ENCODE data around the gene C4A. TPM values are rescaled to one million over a fixed set of nuclear protein-coding genes. Genes with fewer than 3 reads are reported as not detected.
"Not testable (repeated sequence)": the region's sequence is repeated elsewhere in the genome, so short reads cannot be mapped to it uniquely, and the experiment has no call there.

The C4A gene
- total and polyA plus RNA-seq, 2 of the 4 experiments (the other 2 are of a cell fraction) = 0.90 to 3.8 TPM

- H4K5ac ChIP-seq (ENCODE audit: low read depth, low read length); H3K27ac ChIP-seq (ENCODE audit: insufficient read depth, low read length); in situ Hi-C loops (cut with MboI; ENCODE audit: low sequenced_read_pairs); H3K4me3 ChIP-seq (ENCODE audit: insufficient read depth, low read depth, low read length); H3K18ac ChIP-seq (ENCODE audit: low read depth, low read length); H3K9me1 ChIP-seq (ENCODE audit: insufficient read depth, low read length); H3K9ac ChIP-seq (ENCODE audit: low read depth, low read length); H3K56ac ChIP-seq (ENCODE audit: extremely low read depth, insufficient read depth, low read length); H2AK9ac ChIP-seq (replicated peaks; ENCODE audit: low read depth, low read length, poor library complexity); H4K8ac ChIP-seq (ENCODE audit: low read depth in 2 of 2, low read length in 2 of 2); H3K27me3 ChIP-seq (ENCODE audit: control insufficient read depth, insufficient read depth, low read length); DNase-seq; H3K4me2 ChIP-seq (ENCODE audit: low read depth, low read length); H3K14ac ChIP-seq (replicated peaks; ENCODE audit: low read depth, low read length); H2BK120ac ChIP-seq (ENCODE audit: low read depth, low read length); H3K79me1 ChIP-seq (ENCODE audit: low read depth in 1 of 2, low read length in 2 of 2); H4K91ac ChIP-seq (ENCODE audit: insufficient read depth, low read depth, low read length); POLR2A ChIA-PET (ENCODE audit: unreplicated experiment); CTCF ChIA-PET; H3K23ac ChIP-seq (ENCODE audit: low read depth, low read length); H3K9me3 ChIP-seq (ENCODE audit: control insufficient read depth, insufficient read depth, low read length); H2BK5ac ChIP-seq (ENCODE audit: low read depth, low read length, poor library complexity, severe bottlenecking); H2BK20ac ChIP-seq (ENCODE audit: low read depth, low read length); H3K4ac ChIP-seq (ENCODE audit: low read depth, low read length); BruUV-seq (replicated peaks); H3K36me3 ChIP-seq (ENCODE audit: control insufficient read depth, insufficient read depth, low read length); dilution Hi-C loops (cut with HindIII; ENCODE audit: low sequenced_read_pairs, unreplicated experiment); ATAC-seq (ENCODE audit: low read depth); H2AFZ ChIP-seq (replicated peaks; ENCODE audit: low read length, poor library complexity); H4K20me1 ChIP-seq (ENCODE audit: insufficient read depth, low read length); H2BK15ac ChIP-seq (ENCODE audit: low read depth, low read length); H2AK5ac ChIP-seq (ENCODE audit: low read depth, low read length): not testable (repeated sequence)
- WGBS, 2 experiments (ENCODE audit: extremely low coverage in 2 of 2, insufficient read length in 1 of 2) = no CpG with 5 or more reads among the region's 15 CpGs
- intact Hi-C loops (cut with micrococcal nuclease) = loop anchor here (10.0 kb wide), 1 partner anchor 113 kb away; the partner anchor contains the start of genes PPT2 and PRRT1
- peaks cover 12% of the 10 kb centered on the region; the same call in 1 of the 2 replicates for H3K4me1 ChIP-seq (ENCODE audit: control insufficient read depth, insufficient read depth, low read length)
These were observed 60.4 kb downstream of the C4A start for GRCh38 chr6:32042276-32042675.

GRCh38 chr6:32043589-32044380, 61.9 kb downstream of the C4A start:
- H4K8ac ChIP-seq (ENCODE audit: low read depth in 2 of 2, low read length in 2 of 2); H3K56ac ChIP-seq (ENCODE audit: extremely low read depth, insufficient read depth, low read length); H3K27ac ChIP-seq (ENCODE audit: insufficient read depth, low read length); H2AFZ ChIP-seq (replicated peaks; ENCODE audit: low read length, poor library complexity); H4K91ac ChIP-seq (ENCODE audit: insufficient read depth, low read depth, low read length); POLR2A ChIA-PET (ENCODE audit: unreplicated experiment); H3K9me1 ChIP-seq (ENCODE audit: insufficient read depth, low read length); H3K4me2 ChIP-seq (ENCODE audit: low read depth, low read length); H3K14ac ChIP-seq (replicated peaks; ENCODE audit: low read depth, low read length); H3K18ac ChIP-seq (ENCODE audit: low read depth, low read length); H3K4me3 ChIP-seq (ENCODE audit: insufficient read depth, low read depth, low read length); H2BK20ac ChIP-seq (ENCODE audit: low read depth, low read length); DNase-seq; H4K20me1 ChIP-seq (ENCODE audit: insufficient read depth, low read length); BruUV-seq (replicated peaks); H4K5ac ChIP-seq (ENCODE audit: low read depth, low read length); H3K4ac ChIP-seq (ENCODE audit: low read depth, low read length); H2AK9ac ChIP-seq (replicated peaks; ENCODE audit: low read depth, low read length, poor library complexity); CTCF ChIA-PET; dilution Hi-C loops (cut with HindIII; ENCODE audit: low sequenced_read_pairs, unreplicated experiment); H3K27me3 ChIP-seq (ENCODE audit: control insufficient read depth, insufficient read depth, low read length); H3K9me3 ChIP-seq (ENCODE audit: control insufficient read depth, insufficient read depth, low read length); H3K79me1 ChIP-seq (ENCODE audit: low read depth in 1 of 2, low read length in 2 of 2); H2BK5ac ChIP-seq (ENCODE audit: low read depth, low read length, poor library complexity, severe bottlenecking); in situ Hi-C loops (cut with MboI; ENCODE audit: low sequenced_read_pairs); H2AK5ac ChIP-seq (ENCODE audit: low read depth, low read length); H3K23ac ChIP-seq (ENCODE audit: low read depth, low read length); H3K36me3 ChIP-seq (ENCODE audit: control insufficient read depth, insufficient read depth, low read length); H3K9ac ChIP-seq (ENCODE audit: low read depth, low read length); ATAC-seq (ENCODE audit: low read depth); H2BK120ac ChIP-seq (ENCODE audit: low read depth, low read length); H2BK15ac ChIP-seq (ENCODE audit: low read depth, low read length): not testable (repeated sequence)
- 88% methylated on average over 8 of the region's 31 CpGs; no CpG with 5 or more reads in 1 of the 2 experiments for WGBS, 2 experiments (ENCODE audit: extremely low coverage in 2 of 2, insufficient read length in 1 of 2)
- peaks cover 16% of the 10 kb centered on the region; the same call in 1 of the 2 replicates for H3K4me1 ChIP-seq (ENCODE audit: control insufficient read depth, insufficient read depth, low read length)
- intact Hi-C loops (cut with micrococcal nuclease) = loop anchor here (10.0 kb wide), 1 partner anchor 111 kb away; the partner anchor contains the start of genes PPT2 and PRRT1
